HCT116 (cell line): ENCODE data around the gene OTUD5.

Experiments
- CEBPB ChIP-seq: IDR thresholded peaks from 2 replicates; pipeline ENCODE4 v1.6.1; 2012; ENCODE audit warnings: low read depth
- EZH2 ChIP-seq: fragments of 200-600 bp; sonication (generic); IDR thresholded peaks from 2 replicates; pipeline ENCODE4 v1.6.1; 2017; ENCODE audit warnings: antibody characterized with exemption, mixed run types
- EZH2phosphoT487 ChIP-seq: fragments of 200-600 bp; IDR thresholded peaks from 2 replicates; pipeline ENCODE4 v1.6.1; 2018; ENCODE audit warnings: antibody characterized with exemption, borderline replicate concordance
- POLR2A ChIP-seq: IDR thresholded peaks from 2 replicates; pipeline ENCODE4 v1.7.0; 2011; ENCODE audit warnings: borderline replicate concordance; ENCODE audit not compliant: insufficient read depth, insufficient read length; ENCODE audit errors: extremely low read depth
- POLR2AphosphoS5 ChIP-seq: IDR thresholded peaks from 2 replicates; pipeline ENCODE4 v1.6.1; 2011; ENCODE audit warnings: mild to moderate bottlenecking, low read depth, low read length, moderate library complexity
- RAD21 ChIP-seq: IDR thresholded peaks from 2 replicates; pipeline ENCODE4 v1.6.1; 2012; ENCODE audit warnings: low read depth, mild to moderate bottlenecking
- SP1 ChIP-seq: IDR thresholded peaks from 2 replicates; pipeline ENCODE4 v1.6.1; 2012; ENCODE audit warnings: low read depth
- SRF ChIP-seq: IDR thresholded peaks from 2 replicates; pipeline ENCODE4 v1.6.1; 2012; ENCODE audit warnings: low read depth
- TCF7L2 ChIP-seq: IDR thresholded peaks from 2 replicates; pipeline ENCODE4 v1.7.0; 2011; ENCODE audit warnings: borderline replicate concordance, inconsistent platforms; ENCODE audit not compliant: insufficient read depth, insufficient read length; ENCODE audit errors: extremely low read depth
- YY1 ChIP-seq: IDR thresholded peaks from 2 replicates; pipeline ENCODE4 v1.6.1; 2011; ENCODE audit warnings: low read length, low read depth, moderate library complexity, mild to moderate bottlenecking; ENCODE audit not compliant: insufficient replicate concordance; ENCODE audit errors: extremely low read depth
- ZBTB33 ChIP-seq: IDR thresholded peaks from 2 replicates; pipeline ENCODE4 v1.6.1; 2011; ENCODE audit warnings: mild to moderate bottlenecking, low read length, moderate library complexity; ENCODE audit not compliant: insufficient replicate concordance; ENCODE audit errors: extremely low read depth
- TF ChIP-seq, protein P1 (sequence below): IDR thresholded peaks from 2 replicates; pipeline ENCODE4 v1.6.1; 2012
- TF ChIP-seq, protein P2 (sequence below), 3 experiments: fragments of 200-600 bp in 1 of 3; sonication (generic) in 1 of 3; IDR thresholded peaks in 2 of 3; conservative IDR thresholded peaks in 1 of 3; 2 replicates each; pipeline ENCODE4 v1.5.1; 2012 to 2017; ENCODE audit warnings: low read depth in 2 of 3, low read length in 2 of 3, antibody characterized with exemption in 1 of 3, borderline replicate concordance in 1 of 3, control low read depth in 1 of 3, mild to moderate bottlenecking in 1 of 3, mixed read lengths in 1 of 3, mixed run types in 1 of 3, moderate library complexity in 1 of 3; ENCODE audit not compliant: insufficient read depth in 1 of 3
- TF ChIP-seq, protein P3 (sequence below): IDR thresholded peaks from 2 replicates; pipeline ENCODE4 v1.6.1; 2012; ENCODE audit warnings: low read depth

- TF ChIP-seq POLR2A (no peak), YY1 (no peak), RAD21 (no peak), EZH2phosphoT487 (no peak), CEBPB (no peak), EZH2 (no peak), POLR2AphosphoS5 (no peak), SRF (no peak), SP1 (no peak), ZBTB33 (no peak), TCF7L2 (no peak)
- TF ChIP-seq, protein P1, sequence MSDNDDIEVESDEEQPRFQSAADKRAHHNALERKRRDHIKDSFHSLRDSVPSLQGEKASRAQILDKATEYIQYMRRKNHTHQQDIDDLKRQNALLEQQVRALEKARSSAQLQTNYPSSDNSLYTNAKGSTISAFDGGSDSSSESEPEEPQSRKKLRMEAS: no peak
- TF ChIP-seq, protein P2, sequence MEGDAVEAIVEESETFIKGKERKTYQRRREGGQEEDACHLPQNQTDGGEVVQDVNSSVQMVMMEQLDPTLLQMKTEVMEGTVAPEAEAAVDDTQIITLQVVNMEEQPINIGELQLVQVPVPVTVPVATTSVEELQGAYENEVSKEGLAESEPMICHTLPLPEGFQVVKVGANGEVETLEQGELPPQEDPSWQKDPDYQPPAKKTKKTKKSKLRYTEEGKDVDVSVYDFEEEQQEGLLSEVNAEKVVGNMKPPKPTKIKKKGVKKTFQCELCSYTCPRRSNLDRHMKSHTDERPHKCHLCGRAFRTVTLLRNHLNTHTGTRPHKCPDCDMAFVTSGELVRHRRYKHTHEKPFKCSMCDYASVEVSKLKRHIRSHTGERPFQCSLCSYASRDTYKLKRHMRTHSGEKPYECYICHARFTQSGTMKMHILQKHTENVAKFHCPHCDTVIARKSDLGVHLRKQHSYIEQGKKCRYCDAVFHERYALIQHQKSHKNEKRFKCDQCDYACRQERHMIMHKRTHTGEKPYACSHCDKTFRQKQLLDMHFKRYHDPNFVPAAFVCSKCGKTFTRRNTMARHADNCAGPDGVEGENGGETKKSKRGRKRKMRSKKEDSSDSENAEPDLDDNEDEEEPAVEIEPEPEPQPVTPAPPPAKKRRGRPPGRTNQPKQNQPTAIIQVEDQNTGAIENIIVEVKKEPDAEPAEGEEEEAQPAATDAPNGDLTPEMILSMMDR (IDR thresholded peaks at IDR 0.05 in 2 of 3, conservative IDR thresholded peaks at IDR 0.05 in 1 of 3; ENCODE audit: borderline replicate concordance in 1 of 3, insufficient read depth in 1 of 3, low read depth in 2 of 3, low read length in 2 of 3): no peak
- TF ChIP-seq, protein P3, sequence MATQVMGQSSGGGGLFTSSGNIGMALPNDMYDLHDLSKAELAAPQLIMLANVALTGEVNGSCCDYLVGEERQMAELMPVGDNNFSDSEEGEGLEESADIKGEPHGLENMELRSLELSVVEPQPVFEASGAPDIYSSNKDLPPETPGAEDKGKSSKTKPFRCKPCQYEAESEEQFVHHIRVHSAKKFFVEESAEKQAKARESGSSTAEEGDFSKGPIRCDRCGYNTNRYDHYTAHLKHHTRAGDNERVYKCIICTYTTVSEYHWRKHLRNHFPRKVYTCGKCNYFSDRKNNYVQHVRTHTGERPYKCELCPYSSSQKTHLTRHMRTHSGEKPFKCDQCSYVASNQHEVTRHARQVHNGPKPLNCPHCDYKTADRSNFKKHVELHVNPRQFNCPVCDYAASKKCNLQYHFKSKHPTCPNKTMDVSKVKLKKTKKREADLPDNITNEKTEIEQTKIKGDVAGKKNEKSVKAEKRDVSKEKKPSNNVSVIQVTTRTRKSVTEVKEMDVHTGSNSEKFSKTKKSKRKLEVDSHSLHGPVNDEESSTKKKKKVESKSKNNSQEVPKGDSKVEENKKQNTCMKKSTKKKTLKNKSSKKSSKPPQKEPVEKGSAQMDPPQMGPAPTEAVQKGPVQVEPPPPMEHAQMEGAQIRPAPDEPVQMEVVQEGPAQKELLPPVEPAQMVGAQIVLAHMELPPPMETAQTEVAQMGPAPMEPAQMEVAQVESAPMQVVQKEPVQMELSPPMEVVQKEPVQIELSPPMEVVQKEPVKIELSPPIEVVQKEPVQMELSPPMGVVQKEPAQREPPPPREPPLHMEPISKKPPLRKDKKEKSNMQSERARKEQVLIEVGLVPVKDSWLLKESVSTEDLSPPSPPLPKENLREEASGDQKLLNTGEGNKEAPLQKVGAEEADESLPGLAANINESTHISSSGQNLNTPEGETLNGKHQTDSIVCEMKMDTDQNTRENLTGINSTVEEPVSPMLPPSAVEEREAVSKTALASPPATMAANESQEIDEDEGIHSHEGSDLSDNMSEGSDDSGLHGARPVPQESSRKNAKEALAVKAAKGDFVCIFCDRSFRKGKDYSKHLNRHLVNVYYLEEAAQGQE: no peak
Measured at GRCh38 chrX:48948589-48948988, 8.8 kb downstream of the OTUD5 start.
